ENCODE measurements around the gene KIF26B. TPM values are rescaled to one million over a fixed set of nuclear protein-coding genes. Genes with fewer than 3 reads are reported as not detected.

The KIF26B gene
- total RNA-seq, 2 donors from 2014 or later = 0.83 to 1.3 TPM

GRCh38 chr1:245173446-245174211 lies 18.8 kb downstream of the KIF26B start:
- no peak for TF ChIP-seq CTCF (IDR thresholded peaks at IDR 0.05)
- no peak overlapping the region for H3K4me3 ChIP-seq
- no peaks in the 10 kb centered on the region for H3K27me3 ChIP-seq
- peak; percentile 23 for DNase-seq (ENCODE audit: low spot score)
- H3K9me3 ChIP-seq = no peaks in the 10 kb centered on the region
- H3K27ac ChIP-seq = no peak overlapping the region
- H3K36me3 ChIP-seq = no peaks in the 10 kb centered on the region
- no peaks in the 10 kb centered on the region for H3K4me1 ChIP-seq

DNA sequence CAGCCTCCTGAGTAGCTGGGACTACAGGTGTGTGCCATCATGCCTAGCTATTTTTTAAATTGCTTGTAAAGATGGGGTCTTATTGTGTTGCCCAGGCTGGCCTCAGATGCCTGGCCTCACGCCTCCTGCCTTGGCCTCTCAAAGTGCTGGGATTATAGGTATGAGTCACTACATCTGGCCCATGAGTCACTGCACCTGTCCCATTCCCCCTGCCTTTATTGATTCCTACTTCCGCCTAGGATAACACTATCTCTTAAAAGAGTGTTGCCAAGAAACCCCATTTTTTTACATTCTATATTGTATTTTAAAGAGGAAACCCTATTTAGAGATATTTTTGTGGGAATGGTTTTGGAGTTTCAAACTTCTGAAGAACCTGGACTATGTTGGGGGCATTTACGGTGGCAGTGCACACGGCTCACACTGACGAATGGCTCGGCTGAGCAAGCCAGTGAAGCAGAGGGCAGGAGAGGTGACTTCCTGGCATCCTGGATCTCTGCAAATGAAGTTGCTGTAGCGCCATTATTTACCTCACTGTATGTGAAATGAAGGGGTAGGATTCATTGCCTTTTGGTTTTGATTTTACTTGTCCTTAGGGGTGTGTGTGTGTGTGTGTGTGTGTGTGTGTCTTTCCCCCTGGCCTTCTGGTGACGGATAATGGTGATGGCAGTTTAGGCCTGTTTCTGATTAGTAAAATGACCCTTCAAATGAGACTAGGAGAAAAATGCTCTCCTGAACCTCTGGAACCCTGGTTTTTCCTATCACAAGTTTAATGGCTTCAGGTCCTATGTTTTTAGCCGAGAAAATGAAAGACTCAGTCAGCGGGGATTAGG lies 22.5 kb downstream of the KIF26B start:
- Histone ChIP-seq H3K4me1 (no peaks in the 10 kb centered on the region), H3K4me3 (no peak overlapping the region), H3K36me3 (no peaks in the 10 kb centered on the region), H3K9me3 (no peaks in the 10 kb centered on the region), H3K27me3 (no peaks in the 10 kb centered on the region), H3K27ac (no peak overlapping the region)
- no peak for DNase-seq (ENCODE audit: low spot score)
- no peak for TF ChIP-seq CTCF (IDR thresholded peaks at IDR 0.05)

- H3K36me3 ChIP-seq = no peaks in the 10 kb centered on the region
- no peaks in the 10 kb centered on the region for H3K9me3 ChIP-seq
- no peak for TF ChIP-seq CTCF (IDR thresholded peaks at IDR 0.05)
- H3K4me1 ChIP-seq = no peaks in the 10 kb centered on the region
- H3K27ac ChIP-seq = no peak overlapping the region
- no peak overlapping the region for H3K4me3 ChIP-seq
- H3K27me3 ChIP-seq = no peaks in the 10 kb centered on the region
- no peak for DNase-seq (ENCODE audit: low spot score)
Observed at GRCh38 chr1:245179706-245180105, 24.9 kb downstream of the KIF26B start.

GRCh38 chr1:245180496-245181157 lies 25.8 kb downstream of the KIF26B start:
- Histone ChIP-seq H3K9me3 (no peaks in the 10 kb centered on the region), H3K4me3 (no peak overlapping the region), H3K36me3 (no peaks in the 10 kb centered on the region), H3K27me3 (no peaks in the 10 kb centered on the region), H3K27ac (no peak overlapping the region), H3K4me1 (no peaks in the 10 kb centered on the region)
- DNase-seq (ENCODE audit: low spot score) = no peak
- no peak for TF ChIP-seq CTCF (IDR thresholded peaks at IDR 0.05)

- no peak for DNase-seq (ENCODE audit: low spot score)
- no peaks in the 10 kb centered on the region for H3K27me3 ChIP-seq
- TF ChIP-seq CTCF (IDR thresholded peaks at IDR 0.05) = no peak
- H3K9me3 ChIP-seq = no peaks in the 10 kb centered on the region
- no peaks in the 10 kb centered on the region for H3K4me1 ChIP-seq
- H3K36me3 ChIP-seq = no peaks in the 10 kb centered on the region
- H3K27ac ChIP-seq = no peak overlapping the region
- no peak overlapping the region for H3K4me3 ChIP-seq
Observed at GRCh38 chr1:245181158-245181517, 26.4 kb downstream of the KIF26B start.
